HUES64 (cell line): ENCODE results near the gene LRP8.

Experiments used
- H3K27ac ChIP-seq: 2 replicates; pipeline ENCODE4 v1.7.0; 2013; ENCODE audit warnings: low read depth, low read length, inconsistent platforms
- H3K27me3 ChIP-seq: 2 replicates; pipeline ENCODE4 v1.6.1; 2013; ENCODE audit warnings: mild to moderate bottlenecking, low read length; ENCODE audit not compliant: insufficient read depth
- H3K36me3 ChIP-seq: 2 replicates; pipeline ENCODE4 v1.6.1; 2013; ENCODE audit warnings: mild to moderate bottlenecking, low read length; ENCODE audit not compliant: insufficient read depth
- H3K4me1 ChIP-seq: 2 replicates; pipeline ENCODE4 v1.6.1; 2013; ENCODE audit warnings: mild to moderate bottlenecking, low read length, moderate library complexity; ENCODE audit not compliant: insufficient read depth
- H3K4me3 ChIP-seq: 2 replicates; pipeline ENCODE4 v1.5.1; 2013; ENCODE audit warnings: mild to moderate bottlenecking, low read length, moderate library complexity
- H3K9ac ChIP-seq: 2 replicates; pipeline ENCODE4 v1.6.1; 2013; ENCODE audit warnings: mild to moderate bottlenecking, low read depth, low read length
- H3K9me3 ChIP-seq: 2 replicates; pipeline ENCODE4 v1.6.1; 2013; ENCODE audit warnings: low read depth, low read length; ENCODE audit not compliant: insufficient read depth
- WGBS: fragments of 150-250, 120-280 bp; methylation state at CpG from one replicate; pipeline ENCODE4 v1.1.7; 2013; ENCODE audit warnings: missing lambda C conversion rate; 5-methylcytosine and 5-hydroxymethylcytosine counted together

LRP8 gene

DNA sequence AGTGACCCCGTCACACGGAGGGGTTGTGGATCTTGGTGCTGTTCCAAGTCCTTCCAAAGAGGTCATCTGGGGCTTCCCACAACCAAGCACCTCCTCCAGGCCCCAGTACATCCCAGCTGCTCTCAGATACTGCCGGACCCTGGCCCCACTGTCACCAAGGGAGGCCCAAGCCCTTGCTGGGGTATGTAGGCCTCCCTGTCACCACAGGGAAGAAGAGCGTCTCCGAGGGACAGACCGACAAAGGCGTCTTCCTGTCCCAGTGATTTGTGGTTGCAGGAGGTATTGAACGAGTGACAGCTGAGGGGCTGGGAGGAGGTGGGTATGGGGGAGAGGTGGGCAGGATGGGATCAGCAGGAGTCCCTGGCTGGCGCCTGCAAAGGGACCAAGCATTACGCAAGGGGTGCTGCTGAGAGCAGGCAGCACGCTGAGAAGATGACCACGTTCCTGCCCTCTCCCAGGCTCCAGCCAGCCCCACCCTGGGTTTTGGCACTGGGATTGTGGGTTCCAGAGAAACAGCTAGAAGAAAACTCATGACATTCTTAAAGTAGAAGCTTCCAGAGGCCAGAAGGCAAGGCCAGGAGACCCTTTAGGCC lies 29.7 kb downstream of the LRP8 start:
- Histone ChIP-seq H3K27me3 (no peaks in the 10 kb centered on the region), H3K9ac (no peak overlapping the region; the same call in 1 of the 2 replicates), H3K4me1 (no peaks in the 10 kb centered on the region), H3K4me3 (no peak overlapping the region), H3K27ac (no peak overlapping the region), H3K9me3 (no peaks in the 10 kb centered on the region), H3K36me3 (0 out of 2 replicates have a peak, but pooled peaks cover 6% of the 10 kb centered on the region)
- WGBS, result 92% methylated on average over 12 of the region's 12 CpGs

DNA sequence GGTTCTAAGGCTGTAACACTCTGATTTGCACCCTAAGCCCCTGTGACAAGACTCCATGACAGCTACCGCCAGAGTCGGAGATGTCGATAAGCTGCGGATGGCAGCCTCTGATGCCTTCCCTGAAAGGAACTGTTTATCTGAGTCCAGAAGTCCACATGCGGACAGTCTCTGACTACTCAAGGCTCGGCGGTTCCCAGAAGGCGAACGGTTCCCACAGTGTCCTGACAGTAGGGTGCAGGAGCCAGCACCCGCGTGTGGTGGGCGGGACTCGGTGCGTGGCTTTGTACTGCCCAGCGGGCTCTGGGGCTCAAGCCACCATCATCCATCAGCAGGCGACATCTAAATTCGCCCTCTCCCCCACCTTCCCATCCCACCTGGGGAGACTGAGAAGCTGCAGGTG lies 30.7 kb downstream of the LRP8 start:
- H3K4me1 ChIP-seq, result no peaks in the 10 kb centered on the region

DNA sequence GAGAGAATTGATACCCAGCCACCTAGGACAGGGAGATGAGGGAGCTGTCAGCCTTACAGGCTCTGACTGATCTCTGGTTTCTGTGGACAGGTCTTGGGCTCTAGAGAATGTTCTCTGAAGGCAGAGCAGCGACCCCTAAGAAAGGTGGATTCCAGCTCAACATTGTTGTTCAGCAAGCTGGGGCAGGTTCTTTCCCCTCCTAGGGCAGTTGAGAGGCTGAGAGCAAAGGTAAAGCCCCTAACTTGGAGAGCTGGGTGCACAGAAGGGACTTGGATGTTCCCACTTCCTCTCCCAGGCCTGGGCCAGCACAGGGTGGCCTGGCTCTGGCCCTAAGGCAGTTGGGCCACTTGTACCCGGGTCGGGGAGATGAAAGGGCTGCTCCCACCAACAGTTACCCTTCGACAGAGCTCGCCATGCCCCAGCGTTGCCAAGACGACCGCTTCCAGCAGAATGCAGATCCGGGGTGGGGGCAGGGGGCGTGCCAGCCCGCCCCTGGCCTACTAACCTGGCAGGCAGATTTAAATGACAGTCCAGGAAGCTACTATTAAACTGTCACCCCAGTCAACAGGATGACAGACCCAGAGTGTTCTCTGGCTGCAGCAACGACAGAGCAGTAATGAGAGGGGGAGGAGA lies 31.6 kb downstream of the LRP8 start:
- no peaks in the 10 kb centered on the region for H3K27me3 ChIP-seq
- no peak overlapping the region for H3K9ac ChIP-seq
- no peak overlapping the region for H3K4me3 ChIP-seq
- no peaks in the 10 kb centered on the region for H3K9me3 ChIP-seq
- no peaks in the 10 kb centered on the region for H3K4me1 ChIP-seq
- WGBS, result 88% methylated on average over 12 of the region's 12 CpGs
- H3K27ac ChIP-seq, result no peak overlapping the region
- H3K36me3 ChIP-seq, result peaks cover 3% of the 10 kb centered on the region; the same call in 1 of the 2 replicates

More for the DNA sequence above, 30.7 kb downstream of the LRP8 start:
- Histone ChIP-seq H3K36me3 (0 out of 2 replicates have a peak, but pooled peaks cover 6% of the 10 kb centered on the region), H3K9me3 (no peaks in the 10 kb centered on the region), H3K27me3 (no peaks in the 10 kb centered on the region), H3K4me3 (no peak overlapping the region), H3K27ac (no peak overlapping the region), H3K9ac (no peak overlapping the region)
- 96% methylated on average over 17 of the region's 17 CpGs for WGBS

DNA sequence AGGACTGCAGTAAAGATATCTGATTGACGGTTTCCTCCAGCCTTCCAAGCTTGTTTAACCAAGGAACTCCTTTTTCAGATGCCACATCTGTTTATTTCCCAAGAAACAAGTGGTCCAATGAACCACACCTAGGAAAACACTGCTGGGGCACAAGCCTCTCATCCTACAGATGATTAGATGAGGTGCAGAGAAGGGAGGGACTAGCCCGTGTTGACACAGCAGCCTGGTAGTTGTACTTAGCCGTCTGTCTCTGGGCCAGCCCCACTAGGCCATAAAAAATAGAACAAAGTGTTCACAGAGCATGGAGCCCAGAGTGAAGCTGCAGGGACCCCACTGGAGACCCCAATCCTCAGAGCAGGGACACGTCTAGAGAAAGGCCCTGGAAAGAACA lies 32.1 kb downstream of the LRP8 start:
- H3K4me1 ChIP-seq, result no peaks in the 10 kb centered on the region
- H3K4me3 ChIP-seq, result no peak overlapping the region
- H3K27me3 ChIP-seq, result no peaks in the 10 kb centered on the region
- 87% methylated on average over 4 of the region's 4 CpGs for WGBS
- H3K9ac ChIP-seq, result no peak overlapping the region
- peaks cover 3% of the 10 kb centered on the region; the same call in 1 of the 2 replicates for H3K36me3 ChIP-seq
- no peaks in the 10 kb centered on the region for H3K9me3 ChIP-seq
- H3K27ac ChIP-seq, result no peak overlapping the region

DNA sequence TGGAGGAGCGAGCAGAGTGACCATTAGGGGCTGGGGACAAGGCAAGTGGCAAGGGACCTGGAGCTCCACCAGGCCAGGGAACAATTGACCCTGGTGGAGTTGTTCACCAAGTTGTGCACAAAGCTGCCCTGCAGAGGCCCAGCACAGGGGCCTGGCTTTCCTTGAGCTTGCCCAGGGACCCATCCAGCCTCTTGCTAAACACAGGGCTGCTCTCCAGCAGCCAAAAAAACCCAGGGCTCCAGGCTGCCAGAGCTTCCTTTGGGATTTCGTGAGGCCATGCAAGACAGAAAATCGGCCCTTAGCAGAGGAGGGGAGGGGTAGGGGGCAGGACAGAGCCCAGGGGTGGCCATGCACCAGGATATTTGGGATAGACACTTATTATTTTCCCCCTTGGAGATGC lies 32.6 kb downstream of the LRP8 start:
- 93% methylated on average over 3 of the region's 3 CpGs for WGBS
- H3K9ac ChIP-seq, result no peak overlapping the region
- no peaks in the 10 kb centered on the region for H3K9me3 ChIP-seq
- no peaks in the 10 kb centered on the region for H3K4me1 ChIP-seq
- peaks cover 3% of the 10 kb centered on the region; the same call in 1 of the 2 replicates for H3K36me3 ChIP-seq
- H3K4me3 ChIP-seq, result no peak overlapping the region
- no peaks in the 10 kb centered on the region for H3K27me3 ChIP-seq
- H3K27ac ChIP-seq, result no peak overlapping the region

DNA sequence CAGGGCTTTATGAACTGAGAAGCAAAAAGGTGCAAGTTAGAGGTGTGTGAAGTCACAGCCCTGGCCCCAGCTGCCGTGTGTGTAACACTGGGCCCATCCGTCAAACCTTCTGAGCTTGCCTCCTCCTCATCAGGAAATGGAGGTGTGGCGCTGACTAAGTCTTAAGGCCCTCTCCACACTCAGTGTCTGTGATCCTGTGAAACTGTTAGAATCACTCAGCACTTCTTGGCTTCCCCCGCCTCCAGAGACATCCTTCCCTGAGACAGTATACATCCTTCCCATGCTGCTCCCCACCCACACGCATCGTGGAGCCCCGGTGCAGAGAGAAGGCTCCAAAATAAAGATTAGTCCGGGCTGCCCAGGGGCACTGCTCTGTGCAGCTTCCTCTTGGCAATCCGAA lies 33.3 kb downstream of the LRP8 start:
- no peaks in the 10 kb centered on the region for H3K4me1 ChIP-seq
- WGBS, result 89% methylated on average over 9 of the region's 9 CpGs

DNA sequence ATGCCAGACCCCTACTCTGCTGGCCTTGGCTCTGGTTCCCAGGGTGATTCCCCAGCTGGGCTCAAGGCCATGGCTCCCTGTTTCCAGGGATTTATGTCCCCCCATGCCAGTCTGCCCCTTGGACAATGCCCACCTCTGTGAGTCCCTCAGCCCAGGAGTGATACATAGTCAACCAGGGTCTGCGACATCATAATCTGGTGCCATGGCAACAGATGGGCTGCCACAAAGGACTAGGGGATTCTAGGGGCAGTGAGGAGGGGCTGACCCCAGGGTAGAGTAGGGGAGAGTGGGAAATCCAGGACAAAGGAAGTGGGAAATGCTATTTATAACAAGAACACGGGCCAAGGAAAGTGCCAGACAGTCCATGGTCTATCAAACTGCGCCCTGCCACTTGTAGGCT lies 33.8 kb downstream of the LRP8 start:
- Histone ChIP-seq H3K4me1 (peaks cover 2% of the 10 kb centered on the region; the same call in 1 of the 2 replicates), H3K27ac (no peak overlapping the region), H3K9ac (no peak overlapping the region), H3K36me3 (peaks cover 12% of the 10 kb centered on the region), H3K9me3 (no peaks in the 10 kb centered on the region), H3K4me3 (no peak overlapping the region), H3K27me3 (no peaks in the 10 kb centered on the region)
- WGBS, result 94% methylated on average over 3 of the region's 3 CpGs

More for the DNA sequence above, 33.3 kb downstream of the LRP8 start:
- Histone ChIP-seq H3K4me3 (no peak overlapping the region), H3K9me3 (no peaks in the 10 kb centered on the region), H3K9ac (no peak overlapping the region), H3K27ac (no peak overlapping the region), H3K36me3 (peaks cover 7% of the 10 kb centered on the region), H3K27me3 (no peaks in the 10 kb centered on the region)

DNA sequence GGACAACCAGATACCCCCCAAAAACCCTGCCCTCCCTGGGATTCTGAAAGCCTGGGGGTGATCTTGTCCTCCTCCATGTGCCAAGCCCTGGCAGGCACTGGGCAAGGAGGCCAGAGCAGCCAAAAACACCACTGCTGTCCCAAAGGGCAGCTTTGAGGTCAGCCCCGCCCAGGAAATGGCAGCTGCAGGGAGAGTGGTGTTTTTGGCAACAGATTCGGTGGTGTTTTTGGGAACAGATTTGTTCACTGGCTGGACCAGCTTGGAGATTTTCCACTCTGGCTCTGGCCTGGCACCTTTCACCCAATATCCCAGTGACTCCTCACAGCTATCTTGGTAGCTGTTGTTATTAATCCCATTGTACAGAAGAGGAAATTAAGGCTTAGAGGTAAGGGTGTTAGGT lies 34.7 kb downstream of the LRP8 start:
- Histone ChIP-seq H3K4me1 (peaks cover 11% of the 10 kb centered on the region), H3K27ac (no peak overlapping the region), H3K27me3 (no peaks in the 10 kb centered on the region), H3K9me3 (no peaks in the 10 kb centered on the region), H3K9ac (no peak overlapping the region), H3K36me3 (peaks cover 19% of the 10 kb centered on the region), H3K4me3 (no peak overlapping the region)
- WGBS, result 89% methylated on average over 2 of the region's 2 CpGs

DNA sequence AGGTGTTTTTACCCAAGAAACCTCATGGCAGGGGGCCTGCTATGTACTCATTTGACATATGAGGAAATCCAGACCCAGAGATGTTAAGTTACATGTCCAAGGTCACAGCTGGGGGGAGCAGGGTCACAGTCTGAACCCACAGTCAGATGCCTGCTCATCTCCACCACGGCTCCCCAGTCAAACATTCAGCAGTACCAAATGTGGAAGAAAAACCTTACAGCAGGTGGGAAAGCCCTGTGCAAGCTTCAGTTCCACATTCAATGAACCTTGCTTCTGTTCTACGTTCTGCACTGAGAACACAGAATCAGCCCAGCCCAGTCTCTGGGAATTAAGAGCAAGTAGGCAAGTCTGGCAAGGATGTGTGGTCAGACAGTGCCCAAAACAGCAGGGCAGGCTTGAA lies 35.2 kb downstream of the LRP8 start:
- Histone ChIP-seq H3K27ac (no peak overlapping the region), H3K4me1 (peaks cover 14% of the 10 kb centered on the region), H3K9me3 (no peaks in the 10 kb centered on the region), H3K27me3 (no peaks in the 10 kb centered on the region), H3K36me3 (peaks cover 21% of the 10 kb centered on the region), H3K4me3 (no peak overlapping the region), H3K9ac (no peak overlapping the region)
- WGBS, result 95% methylated on average over 2 of the region's 2 CpGs

DNA sequence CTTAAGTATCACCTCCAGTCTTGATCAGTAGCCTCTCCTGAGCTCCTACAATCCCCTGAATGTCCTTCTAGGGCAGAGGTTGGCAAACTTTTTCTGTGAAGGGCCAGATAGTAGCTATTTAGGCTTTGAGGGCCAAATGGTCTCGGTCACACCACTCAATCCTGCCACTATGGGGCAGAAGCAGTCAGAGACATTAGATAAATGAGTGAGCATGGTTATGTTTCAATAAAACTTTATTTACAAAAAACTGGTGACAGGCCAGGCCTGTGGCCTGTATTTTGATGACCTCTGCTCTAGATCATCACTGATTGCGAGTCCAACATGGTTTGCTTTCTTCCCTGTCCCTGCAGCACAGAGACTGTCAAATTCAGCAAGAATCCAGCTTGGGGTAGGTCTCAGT lies 36.3 kb downstream of the LRP8 start:
- 87% methylated on average over 2 of the region's 2 CpGs for WGBS
- H3K9me3 ChIP-seq, result no peaks in the 10 kb centered on the region
- peaks cover 22% of the 10 kb centered on the region for H3K4me1 ChIP-seq
- no peak overlapping the region for H3K27ac ChIP-seq
- H3K27me3 ChIP-seq, result no peaks in the 10 kb centered on the region
- no peak overlapping the region for H3K9ac ChIP-seq
- H3K36me3 ChIP-seq, result peaks cover 31% of the 10 kb centered on the region
- no peak overlapping the region for H3K4me3 ChIP-seq

DNA sequence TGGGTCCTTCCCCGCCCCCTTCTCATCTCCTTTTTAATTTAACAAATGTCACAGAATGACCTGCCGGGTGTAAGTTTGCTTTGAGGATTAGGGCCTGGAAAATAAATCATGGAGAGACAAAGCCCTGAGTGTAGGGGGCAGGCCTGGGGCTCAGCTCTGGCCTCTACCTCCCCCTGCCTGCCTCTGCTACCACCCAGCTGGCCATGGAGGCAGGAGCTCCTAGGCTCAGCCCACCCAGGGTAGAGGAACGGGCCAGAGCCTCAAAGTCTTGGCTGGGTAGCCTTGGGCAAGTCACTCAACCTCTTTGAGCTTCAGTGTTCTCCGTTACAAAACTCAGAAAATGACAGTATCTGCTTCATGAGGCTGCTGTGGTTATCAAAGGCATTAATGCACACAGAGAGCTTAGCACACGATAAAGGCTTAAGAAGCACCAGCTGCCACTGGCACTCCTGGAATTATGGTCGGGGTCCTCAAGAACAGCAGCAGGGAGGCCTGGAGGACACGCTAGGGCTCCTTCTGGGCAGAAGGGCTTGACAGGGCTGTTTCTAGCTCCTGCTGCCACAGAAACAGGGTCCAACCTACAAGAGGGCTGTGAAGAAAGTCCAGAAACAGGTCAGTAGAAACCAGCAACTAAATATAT lies 39.0 kb downstream of the LRP8 start:
- Histone ChIP-seq H3K4me1 (peaks cover 22% of the 10 kb centered on the region), H3K27me3 (no peaks in the 10 kb centered on the region), H3K9ac (peak overlapping the region; percentile 57; the same call in 1 of the 2 replicates), H3K36me3 (peaks cover 54% of the 10 kb centered on the region), H3K27ac (no peak overlapping the region; the same call in 1 of the 2 replicates), H3K4me3 (no peak overlapping the region), H3K9me3 (no peaks in the 10 kb centered on the region)
- 86% methylated on average over 7 of the region's 7 CpGs for WGBS
